NCI-H2171 treated with DMSO at 0.1 percent for 48 hours (cell line): Measurements from ENCODE around the gene EIF2B5.
"Not testable (repeated sequence)": the region's sequence is repeated elsewhere in the genome, so short reads cannot be mapped to it uniquely, and the experiment has no call there.

ENCODE experiments used
- DNase-seq: peaks from one replicate; lab custom pipeline; 2025; lab: John Stamatoyannopoulos, UW

The EIF2B5 gene

DNA sequence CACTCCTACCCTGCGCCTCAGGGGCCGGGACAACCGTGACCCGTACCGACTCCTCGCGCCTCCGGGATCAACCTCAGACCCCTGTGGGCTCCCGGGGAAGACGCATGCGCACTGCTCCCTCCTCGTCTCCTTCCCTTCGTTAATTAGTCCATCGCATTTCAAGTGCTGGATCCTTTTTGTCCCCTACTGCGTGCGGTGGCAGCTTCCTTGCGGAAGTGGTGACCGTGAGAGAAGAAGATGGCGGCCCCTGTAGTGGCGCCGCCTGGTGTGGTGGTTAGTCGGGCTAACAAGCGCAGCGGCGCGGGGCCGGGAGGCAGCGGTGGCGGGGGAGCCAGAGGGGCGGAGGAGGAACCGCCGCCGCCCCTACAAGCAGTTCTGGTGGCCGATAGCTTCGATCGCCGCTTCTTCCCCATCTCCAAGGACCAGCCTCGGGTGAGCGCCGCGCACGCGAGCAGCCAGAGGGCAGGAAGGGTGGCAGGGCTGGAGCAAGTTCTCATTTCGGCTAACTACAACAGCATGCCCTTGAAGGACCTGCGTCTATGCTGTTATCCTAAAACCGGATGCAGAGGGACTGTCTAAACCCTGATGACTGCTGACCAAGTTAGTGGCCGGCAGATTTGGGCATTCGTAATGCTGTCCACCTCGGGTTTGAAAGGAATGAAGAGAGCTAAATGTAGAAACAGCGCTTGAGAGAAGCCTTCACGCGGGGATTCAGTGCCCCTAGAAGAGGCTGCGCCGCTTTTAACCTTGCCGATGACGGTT, at the start of gene EIF2B5:
EIF2B5 (plus strand) TSS at position 210 of the 762 bp plus-strand sequence; CDS start at position 238, 28 bp downstream.
- peak; percentile 95 for DNase-seq

GRCh38 chr3:184085389-184085852, 49.7 kb upstream of the EIF2B5 start:
- DNase-seq = no peak

- DNase-seq = no peak
Measured at GRCh38 chr3:184092199-184092598, 43.0 kb upstream of the EIF2B5 start.

DNA sequence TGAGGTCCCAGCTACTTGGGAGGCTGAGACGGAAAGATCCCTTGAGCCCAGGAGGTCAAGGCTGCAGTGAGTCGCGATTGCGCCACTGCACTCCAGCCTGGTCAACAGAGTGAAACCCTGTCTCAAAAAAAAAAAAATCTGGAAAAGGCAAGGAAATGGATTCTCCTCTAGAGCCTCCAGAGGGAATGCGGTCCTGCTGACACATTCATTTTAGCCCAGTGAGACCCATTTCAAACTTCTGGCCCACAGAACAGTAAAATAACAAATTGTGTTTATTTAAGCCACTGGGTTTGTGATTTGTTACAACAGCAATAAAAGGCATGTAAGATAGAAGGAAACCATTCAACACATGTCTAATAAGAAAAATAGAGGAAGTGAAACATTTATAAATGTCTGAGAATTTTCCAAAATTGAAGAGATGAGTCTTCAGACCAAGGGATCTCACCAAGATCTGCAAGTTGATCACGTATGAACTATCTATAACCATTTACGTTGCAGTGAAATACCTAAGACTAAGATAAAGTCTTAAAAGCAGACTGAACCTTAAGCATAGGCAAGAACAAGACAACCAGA, 38.3 kb upstream of the EIF2B5 start, which contains the start of gene HTR3E:
HTR3E (plus strand) TSS at position 254 of the 573 bp plus-strand sequence. CDS start 466 bp downstream, outside the sequence.
- DNase-seq = no peak

- DNase-seq = no peak
Measured at GRCh38 chr3:184097556-184097955, 37.6 kb upstream of the EIF2B5 start.

- DNase-seq = peak; percentile 59
Measured at GRCh38 chr3:184099806-184100686, 35.1 kb upstream of the EIF2B5 start.

GRCh38 chr3:184110316-184110725, 24.8 kb upstream of the EIF2B5 start:
- no peak for DNase-seq

GRCh38 chr3:184116017-184116416, 19.1 kb upstream of the EIF2B5 start:
- DNase-seq = no peak

DNA sequence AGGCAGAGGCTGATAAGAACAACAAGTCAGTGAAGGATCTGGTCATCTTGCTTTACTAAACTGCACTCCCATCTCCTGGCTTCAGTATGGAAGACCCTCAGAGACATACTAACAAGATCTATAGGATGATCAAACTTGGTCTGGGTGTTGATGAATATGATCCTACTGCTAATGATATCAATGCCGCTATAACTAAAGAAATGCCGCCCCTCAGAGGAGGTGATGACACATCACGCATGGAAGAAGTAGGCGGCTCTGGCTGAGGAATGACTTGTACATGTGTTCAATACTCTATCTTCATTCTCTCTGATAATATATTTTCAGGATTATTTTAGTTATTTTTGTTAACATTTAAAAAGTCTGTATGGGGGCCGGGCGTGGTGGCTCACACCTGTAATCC, 17.5 kb upstream of the EIF2B5 start:
- peak; percentile 9 for DNase-seq

GRCh38 chr3:184121031-184121430, 14.1 kb upstream of the EIF2B5 start:
- not testable (repeated sequence) for DNase-seq

DNA sequence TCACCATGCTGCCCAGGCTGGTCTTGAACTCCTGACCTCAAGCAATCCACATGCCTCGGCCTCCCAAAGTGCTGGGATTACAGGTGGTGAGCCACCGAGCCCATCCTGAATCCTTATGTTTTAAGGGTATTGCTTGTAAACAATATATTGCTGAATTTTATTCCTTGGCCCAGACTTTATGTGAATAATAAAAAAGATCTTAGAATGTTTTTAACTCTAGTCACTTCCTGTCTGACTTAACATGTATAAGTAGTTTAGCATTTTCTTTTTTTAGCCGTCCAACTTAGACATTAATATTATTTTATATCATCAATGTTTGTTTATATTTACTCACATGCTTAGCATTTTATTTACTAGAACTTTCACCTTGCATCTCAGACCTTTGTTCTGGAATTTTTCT, 9.2 kb upstream of the EIF2B5 start:
- no peak for DNase-seq

DNA sequence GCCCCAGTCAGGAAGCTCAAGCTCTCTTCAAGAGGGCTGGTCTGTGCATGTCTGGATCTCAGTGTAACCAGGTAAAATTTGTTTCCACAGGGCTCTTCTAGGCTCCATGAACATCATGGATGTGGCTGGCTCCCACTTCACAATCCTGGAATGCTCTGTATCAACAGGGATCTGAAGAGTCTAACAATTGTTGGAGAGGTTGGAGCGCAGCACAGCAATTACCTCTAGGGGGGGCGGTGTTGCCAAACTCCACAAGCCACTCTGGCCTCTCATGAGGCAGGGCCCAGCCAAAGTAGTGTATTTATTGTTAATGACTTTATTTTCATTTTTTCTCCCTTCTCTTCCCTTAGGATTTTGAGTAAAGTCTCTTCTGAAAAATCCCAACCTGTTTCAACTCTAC, 6.1 kb upstream of the EIF2B5 start:
- DNase-seq = no peak

- no peak for DNase-seq
Measured at GRCh38 chr3:184132945-184133344, 2.2 kb upstream of the EIF2B5 start.

DNA sequence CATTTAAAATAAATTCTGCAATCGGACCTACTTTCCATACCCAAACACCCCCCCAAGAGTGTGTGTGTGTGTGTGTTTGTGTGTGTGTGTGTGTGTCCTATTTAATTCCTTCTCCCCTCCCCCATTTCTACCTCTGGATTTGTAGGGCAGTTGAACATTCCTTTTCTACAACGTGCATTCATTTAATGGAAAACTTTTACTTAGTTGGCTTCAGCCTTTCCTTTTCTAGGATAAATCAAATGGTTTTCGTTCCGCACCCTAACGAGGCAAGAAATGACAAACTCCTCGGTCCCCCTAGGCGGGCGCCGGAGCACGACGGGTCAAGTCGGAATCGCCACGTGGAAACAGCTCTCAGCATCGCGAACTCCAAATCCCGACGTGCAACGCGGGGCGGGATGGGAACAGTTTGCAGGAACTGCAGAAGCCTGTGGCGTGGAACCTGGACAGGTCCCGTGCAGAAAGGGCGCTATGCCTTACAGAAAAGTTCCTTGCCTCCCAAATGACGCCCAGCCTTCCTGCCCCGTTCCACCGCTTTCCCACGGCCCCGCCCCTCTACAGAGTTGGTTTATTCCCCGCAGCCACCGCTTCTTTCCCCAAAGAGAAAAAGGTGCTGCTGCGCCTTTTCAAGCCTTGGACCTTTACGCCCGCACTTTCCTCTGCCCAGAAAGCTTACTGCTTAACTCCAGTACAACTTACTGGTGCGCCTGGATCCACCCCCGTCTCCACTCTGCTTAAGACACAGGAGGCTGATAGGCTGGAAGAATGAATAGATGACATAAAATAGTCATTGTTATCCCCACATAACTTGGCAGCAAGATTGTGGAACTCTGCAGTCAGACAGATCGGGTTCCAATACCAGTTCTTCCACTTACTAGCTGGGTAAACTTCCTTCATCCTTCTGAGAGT, 1.1 kb upstream of the EIF2B5 start:
- peak; percentile 86 for DNase-seq

DNA sequence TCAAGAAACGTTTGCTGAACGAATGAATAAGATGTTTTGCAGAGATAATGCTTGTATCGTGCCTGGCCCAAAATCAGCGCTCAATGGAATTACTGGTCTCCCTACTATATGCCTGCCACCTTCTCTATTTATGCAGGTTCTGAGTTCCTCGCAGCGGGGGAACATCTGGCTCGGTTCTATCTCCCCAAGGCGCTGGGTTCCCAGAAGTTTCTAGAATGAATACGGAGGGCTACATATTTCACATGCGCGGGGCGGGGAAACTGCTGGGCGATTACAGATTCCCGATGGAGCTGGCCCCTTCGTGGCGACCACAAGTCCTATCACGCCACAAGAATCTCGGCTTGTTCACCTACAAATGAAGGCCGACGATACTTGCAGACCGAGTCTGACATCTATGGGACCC, 411 bp upstream of the EIF2B5 start:
- no peak for DNase-seq

DNA sequence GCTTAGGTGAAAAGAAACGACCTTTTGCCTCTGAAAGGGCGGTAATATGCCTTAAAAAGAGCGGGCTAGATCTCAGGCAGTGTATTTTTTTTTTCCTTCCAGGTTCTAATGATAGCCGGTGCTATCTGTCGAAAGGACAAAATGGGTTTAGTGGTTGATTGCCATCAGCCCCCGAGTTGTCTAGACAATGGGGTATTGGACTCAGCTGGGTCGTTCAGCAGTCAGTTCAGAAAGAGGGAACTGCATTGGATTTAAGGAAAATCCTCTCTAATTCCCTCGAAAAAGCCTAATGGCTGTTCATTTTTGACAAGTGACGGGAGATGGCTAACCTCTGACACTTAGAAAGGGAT, 728 bp downstream of the EIF2B5 start:
- no peak for DNase-seq

DNA sequence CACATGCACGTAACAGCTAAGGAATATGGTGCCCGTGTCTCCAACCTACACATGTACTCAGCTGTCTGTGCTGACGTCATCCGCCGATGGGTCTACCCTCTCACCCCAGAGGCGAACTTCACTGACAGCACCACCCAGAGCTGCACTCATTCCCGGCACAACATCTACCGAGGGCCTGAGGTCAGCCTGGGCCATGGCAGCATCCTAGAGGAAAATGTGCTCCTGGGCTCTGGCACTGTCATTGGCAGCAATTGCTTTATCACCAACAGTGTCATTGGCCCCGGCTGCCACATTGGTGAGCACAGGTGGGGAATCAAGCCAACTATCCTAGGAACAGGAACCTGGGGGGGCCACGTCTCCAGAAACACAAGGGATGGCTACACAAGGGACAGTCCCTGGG, 5.3 kb downstream of the EIF2B5 start:
- DNase-seq = no peak

DNA sequence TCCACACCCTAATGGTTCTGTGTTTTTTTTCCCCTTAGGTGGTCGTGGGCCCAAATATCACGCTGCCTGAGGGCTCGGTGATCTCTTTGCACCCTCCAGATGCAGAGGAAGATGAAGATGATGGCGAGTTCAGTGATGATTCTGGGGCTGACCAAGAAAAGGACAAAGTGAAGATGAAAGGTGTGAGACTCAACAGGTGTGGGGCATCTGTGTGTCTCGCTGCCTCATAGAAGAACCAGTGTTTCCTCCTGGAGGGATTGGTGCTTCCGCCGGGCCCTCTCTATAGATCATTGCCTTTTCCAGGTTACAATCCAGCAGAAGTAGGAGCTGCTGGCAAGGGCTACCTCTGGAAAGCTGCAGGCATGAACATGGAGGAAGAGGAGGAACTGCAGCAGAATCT, 7.0 kb downstream of the EIF2B5 start:
- no peak for DNase-seq

DNA sequence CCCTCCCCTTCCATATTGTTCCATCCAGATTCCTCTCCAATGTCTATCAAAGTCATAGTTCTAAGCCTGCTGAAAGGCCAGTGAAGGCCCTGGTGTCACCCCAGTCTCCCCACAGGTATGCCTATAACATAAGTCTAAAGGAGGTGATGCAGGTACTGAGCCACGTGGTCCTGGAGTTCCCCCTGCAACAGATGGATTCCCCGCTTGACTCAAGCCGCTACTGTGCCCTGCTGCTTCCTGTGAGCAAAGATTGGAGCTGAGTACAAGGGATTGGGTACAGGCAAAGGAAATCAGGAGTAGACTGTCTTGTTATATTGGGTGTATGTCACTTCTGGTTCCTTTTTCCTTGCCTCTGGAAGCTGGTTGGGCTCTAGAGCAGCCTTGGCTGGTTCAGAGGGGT, 8.2 kb downstream of the EIF2B5 start:
- no peak for DNase-seq

GRCh38 chr3:184144505-184144904, 9.3 kb downstream of the EIF2B5 start:
- DNase-seq = no peak

DNA sequence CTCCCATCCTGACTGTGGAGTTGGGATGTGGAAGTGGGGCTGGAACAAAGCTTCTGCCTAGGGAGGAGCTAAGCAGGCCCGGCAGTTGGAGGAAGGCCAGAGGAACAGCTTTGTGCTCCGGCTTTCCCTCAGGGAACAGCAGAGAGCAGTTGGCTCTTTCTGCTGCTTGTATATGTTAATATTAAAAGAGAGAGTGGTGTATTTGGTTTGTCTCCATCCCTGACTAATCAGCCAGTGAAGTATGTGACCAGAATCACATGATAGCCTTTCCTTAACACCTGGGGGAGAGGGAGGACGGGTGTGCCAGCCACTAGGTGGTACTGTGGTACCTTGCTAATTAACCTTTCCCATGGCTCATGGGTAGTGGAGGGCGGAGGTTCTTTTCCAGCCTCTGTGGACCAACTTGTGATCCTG, 10.0 kb downstream of the EIF2B5 start:
- peak; percentile 83 for DNase-seq
